ENCODE data around the gene ARHGAP23.

ARHGAP23 gene

DNA sequence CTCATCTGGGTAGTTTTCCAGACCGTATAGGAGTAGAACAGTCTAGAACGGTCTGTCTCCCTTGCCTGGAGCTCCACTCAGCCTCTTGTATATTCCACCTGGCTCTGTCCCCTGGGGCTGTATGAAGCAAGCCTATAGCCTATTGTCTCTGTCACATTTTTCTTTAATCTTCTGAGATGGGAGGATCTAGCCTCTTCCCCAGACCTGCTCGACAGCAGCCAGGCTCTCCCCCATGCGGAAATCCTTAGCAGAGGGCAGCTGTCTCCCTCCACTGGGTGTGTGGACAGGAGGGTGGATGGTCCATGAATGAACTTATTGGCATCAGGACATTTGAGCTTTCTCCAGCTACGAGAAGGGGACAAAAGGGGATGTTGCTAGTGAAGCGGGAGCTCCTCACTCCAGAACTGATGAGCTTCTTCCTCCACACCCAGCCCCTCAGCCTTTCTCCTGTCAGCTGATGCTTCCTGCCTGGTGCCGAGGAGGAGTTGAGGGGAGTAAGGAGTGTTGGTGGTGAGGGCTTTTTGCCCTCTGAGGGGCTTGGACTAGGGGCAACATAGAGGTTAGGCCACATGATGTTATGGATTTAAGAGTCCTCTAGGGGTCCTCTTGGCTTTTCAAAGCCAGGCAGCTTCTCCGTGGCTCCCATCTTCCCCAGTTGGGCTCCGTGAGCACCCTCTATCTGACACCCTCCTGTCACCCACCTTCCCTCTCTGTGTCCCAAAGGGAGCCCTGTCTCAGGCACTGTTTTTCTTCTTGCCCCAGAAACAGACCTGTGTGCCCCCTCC is 28.0 kb downstream of the ARHGAP23 start:
- peaks cover 0 to 1% of the 10 kb centered on the region in 2 donors for H3K36me3 Mint-ChIP-seq
- ATAC-seq (replicated peaks) (no peak), DNase-seq (no peak)
- H3K4me1 Mint-ChIP-seq = peaks cover 10 to 19% of the 10 kb centered on the region in 2 donors
- H3K9me3 Mint-ChIP-seq = no peaks in the 10 kb centered on the region
- H3K27me3 Mint-ChIP-seq = peaks cover 45 to 48% of the 10 kb centered on the region in 2 donors
- no peak overlapping the region for H3K4me3 Mint-ChIP-seq
- no peak overlapping the region for H3K27ac Mint-ChIP-seq

- Mint-ChIP-seq H3K36me3 (peaks cover 0 to 1% of the 10 kb centered on the region in 2 donors), H3K4me3 (no peak overlapping the region), H3K27me3 (peaks cover 29 to 34% of the 10 kb centered on the region in 2 donors), H3K4me1 (peaks cover 6 to 8% of the 10 kb centered on the region in 2 donors), H3K9me3 (no peaks in the 10 kb centered on the region), H3K27ac (no peak overlapping the region)
- ATAC-seq (replicated peaks) = no peak
- DNase-seq = no peak
These were observed 29.5 kb downstream of the ARHGAP23 start for GRCh38 chr17:38457577-38458371.

- Mint-ChIP-seq H3K4me3 (no peak overlapping the region), H3K27ac (no peak overlapping the region), H3K4me1 (peaks cover 0 to under 1% of the 10 kb centered on the region in 2 donors), H3K27me3 (peaks cover 22 to 26% of the 10 kb centered on the region in 2 donors), H3K36me3 (no peaks in the 10 kb centered on the region), H3K9me3 (no peaks in the 10 kb centered on the region)
- ATAC-seq (replicated peaks) = no peak
- no peak for DNase-seq
These were observed 30.3 kb downstream of the ARHGAP23 start for GRCh38 chr17:38458521-38458920.

DNA sequence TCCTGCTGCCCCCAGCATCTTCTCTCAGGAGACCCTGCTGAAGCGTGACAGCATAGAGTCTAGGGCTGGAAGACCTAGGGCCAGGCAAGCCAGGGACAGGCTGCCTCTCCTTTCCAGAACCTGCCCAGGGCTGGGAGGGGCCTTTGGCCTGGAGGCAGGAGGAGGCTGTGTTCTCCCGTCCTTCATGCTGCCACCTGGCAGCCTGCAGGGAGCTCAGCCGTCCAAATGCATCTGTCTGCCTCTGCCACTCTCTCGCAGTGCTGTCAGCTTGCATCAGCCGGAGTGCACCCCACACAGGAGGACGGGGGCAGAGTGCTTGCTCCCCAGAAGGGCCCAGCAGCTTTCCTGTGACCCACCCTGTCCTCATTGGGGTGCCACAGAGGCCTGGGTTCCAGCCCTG is 31.3 kb downstream of the ARHGAP23 start:
- no peaks in the 10 kb centered on the region for H3K9me3 Mint-ChIP-seq
- H3K4me3 Mint-ChIP-seq = no peak overlapping the region
- no peak overlapping the region for H3K27ac Mint-ChIP-seq
- no peak for DNase-seq
- no peaks in the 10 kb centered on the region for H3K36me3 Mint-ChIP-seq
- no peaks in the 10 kb centered on the region for H3K4me1 Mint-ChIP-seq
- peaks cover 15 to 21% of the 10 kb centered on the region in 2 donors for H3K27me3 Mint-ChIP-seq
- ATAC-seq (replicated peaks) = no peak

GRCh38 chr17:38460082-38460715 is 31.9 kb downstream of the ARHGAP23 start:
- H3K4me1 Mint-ChIP-seq = no peaks in the 10 kb centered on the region
- no peaks in the 10 kb centered on the region for H3K9me3 Mint-ChIP-seq
- ATAC-seq (replicated peaks) (no peak), DNase-seq (no peak)
- H3K4me3 Mint-ChIP-seq = no peak overlapping the region
- no peaks in the 10 kb centered on the region for H3K36me3 Mint-ChIP-seq
- no peak overlapping the region for H3K27ac Mint-ChIP-seq
- H3K27me3 Mint-ChIP-seq = peaks cover 8 to 14% of the 10 kb centered on the region in 2 donors

- no peaks in the 10 kb centered on the region for H3K4me1 Mint-ChIP-seq
- ATAC-seq (replicated peaks) = no peak
- no peak overlapping the region for H3K27ac Mint-ChIP-seq
- DNase-seq = no peak
- no peak overlapping the region for H3K4me3 Mint-ChIP-seq
- no peaks in the 10 kb centered on the region for H3K9me3 Mint-ChIP-seq
- H3K27me3 Mint-ChIP-seq = peaks cover 4 to 12% of the 10 kb centered on the region in 2 donors
- H3K36me3 Mint-ChIP-seq = no peaks in the 10 kb centered on the region
These were observed 32.7 kb downstream of the ARHGAP23 start for GRCh38 chr17:38460716-38461630.

GRCh38 chr17:38461683-38462082 is 33.4 kb downstream of the ARHGAP23 start:
- Mint-ChIP-seq H3K4me3 (no peak overlapping the region), H3K27me3 (peaks cover 0 to 6% of the 10 kb centered on the region in 2 donors), H3K4me1 (no peaks in the 10 kb centered on the region), H3K9me3 (no peaks in the 10 kb centered on the region), H3K36me3 (no peaks in the 10 kb centered on the region), H3K27ac (no peak overlapping the region)
- DNase-seq (no peak), ATAC-seq (replicated peaks) (no peak)

DNA sequence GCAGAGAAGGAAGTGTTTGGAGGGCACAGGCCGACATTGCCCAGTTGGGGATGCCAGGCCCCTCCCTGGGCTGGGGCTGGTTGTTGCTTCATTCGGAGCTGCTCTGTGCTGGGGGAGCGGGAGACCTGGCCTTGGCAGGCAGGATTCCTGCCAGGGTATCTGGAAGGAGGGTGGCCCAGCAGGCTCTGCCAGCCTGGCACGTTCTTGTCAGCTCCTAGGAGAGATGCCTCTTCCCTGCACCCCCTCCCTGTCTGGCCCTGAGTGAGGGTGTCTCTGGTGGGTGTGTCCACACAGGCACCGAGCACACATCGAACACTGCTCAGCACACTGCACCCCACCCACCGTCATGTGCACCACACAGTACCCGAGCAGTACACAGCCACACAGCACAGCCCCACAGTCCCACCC is 35.2 kb downstream of the ARHGAP23 start:
- Mint-ChIP-seq H3K4me3 (no peak overlapping the region), H3K9me3 (no peaks in the 10 kb centered on the region), H3K27me3 (no peaks in the 10 kb centered on the region)

GRCh38 chr17:38464251-38464722 is 36.0 kb downstream of the ARHGAP23 start:
- no peaks in the 10 kb centered on the region for H3K36me3 Mint-ChIP-seq
- DNase-seq = no peak
- ATAC-seq (replicated peaks) = no peak
- H3K9me3 Mint-ChIP-seq = no peaks in the 10 kb centered on the region
- H3K27me3 Mint-ChIP-seq = no peaks in the 10 kb centered on the region
- H3K27ac Mint-ChIP-seq = no peak overlapping the region
- H3K4me3 Mint-ChIP-seq = no peak overlapping the region
- no peaks in the 10 kb centered on the region for H3K4me1 Mint-ChIP-seq

More for the DNA sequence above, 35.2 kb downstream of the ARHGAP23 start:
- no peaks in the 10 kb centered on the region for H3K4me1 Mint-ChIP-seq
- H3K27ac Mint-ChIP-seq = no peak overlapping the region
- no peak for DNase-seq
- ATAC-seq (replicated peaks) = no peak
- H3K36me3 Mint-ChIP-seq = no peaks in the 10 kb centered on the region

DNA sequence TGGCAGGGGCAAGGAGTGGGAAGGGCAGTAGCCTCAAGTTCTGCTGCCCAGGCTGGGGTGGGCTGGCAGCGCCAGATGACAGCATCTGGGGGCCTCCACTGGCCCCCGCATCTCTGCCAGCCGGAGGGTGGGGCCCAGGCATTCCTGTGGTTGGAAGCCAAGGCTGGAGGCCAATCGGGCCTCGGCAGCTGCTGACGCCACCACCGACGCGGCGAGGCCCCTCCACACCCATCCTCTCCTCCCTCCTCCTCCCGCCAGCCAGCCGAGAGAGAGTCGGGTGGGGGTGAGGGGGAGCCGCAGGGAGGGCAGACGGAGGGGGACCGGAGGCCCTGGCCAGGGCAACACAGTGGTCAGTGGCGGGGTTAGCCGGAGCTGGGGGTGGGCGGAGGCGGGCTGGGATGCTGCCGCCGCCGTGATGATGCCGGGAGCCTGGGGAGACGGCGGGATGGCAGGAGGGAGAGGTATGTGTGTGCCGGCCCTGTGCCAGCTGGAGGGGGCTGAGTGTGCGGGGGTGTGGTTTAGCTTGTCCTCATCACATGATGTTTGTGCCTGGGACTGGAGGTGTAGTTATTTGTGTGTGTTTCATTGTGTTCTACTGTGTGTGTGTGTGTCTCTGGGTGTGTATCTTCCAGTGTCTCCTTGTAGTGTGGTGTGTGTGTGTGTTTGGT is 36.6 kb downstream of the ARHGAP23 start:
- H3K27ac Mint-ChIP-seq = no peak overlapping the region
- H3K4me3 Mint-ChIP-seq = no peak overlapping the region
- no peak for ATAC-seq (replicated peaks)
- H3K4me1 Mint-ChIP-seq = no peaks in the 10 kb centered on the region
- DNase-seq = no peak
- H3K27me3 Mint-ChIP-seq = no peaks in the 10 kb centered on the region
- no peaks in the 10 kb centered on the region for H3K36me3 Mint-ChIP-seq
- no peaks in the 10 kb centered on the region for H3K9me3 Mint-ChIP-seq

- no peak for DNase-seq
- no peaks in the 10 kb centered on the region for H3K27me3 Mint-ChIP-seq
These were observed 37.4 kb downstream of the ARHGAP23 start for GRCh38 chr17:38465391-38466345.

More at GRCh38 chr17:38465391-38466345, 37.4 kb downstream of the ARHGAP23 start:
- H3K4me3 Mint-ChIP-seq = no peak overlapping the region
- H3K4me1 Mint-ChIP-seq = no peaks in the 10 kb centered on the region
- H3K36me3 Mint-ChIP-seq = no peaks in the 10 kb centered on the region
- no peaks in the 10 kb centered on the region for H3K9me3 Mint-ChIP-seq
- no peak overlapping the region for H3K27ac Mint-ChIP-seq
- no peak for ATAC-seq (replicated peaks)
